Measurements from ENCODE around the gene AGPAT3.

AGPAT3 gene

GRCh38 chr21:43934716-43935705, 70.0 kb downstream of the AGPAT3 start:
- no peak for DNase-seq

GRCh38 chr21:43935711-43936110, 70.7 kb downstream of the AGPAT3 start:
- DNase-seq = no peak

- DNase-seq = peak in 5 of 56 donors; percentile 19 to 38 (median 26)
Measured at GRCh38 chr21:43936247-43936967, 71.4 kb downstream of the AGPAT3 start.

- no peak for DNase-seq
Measured at GRCh38 chr21:43937051-43937832, 72.2 kb downstream of the AGPAT3 start.

GRCh38 chr21:43937891-43938309, 72.9 kb downstream of the AGPAT3 start:
- DNase-seq = no peak

- DNase-seq = peak in 50 of 56 donors; percentile 18 to 85 (median 52)
Measured at GRCh38 chr21:43938751-43939442, 73.9 kb downstream of the AGPAT3 start.

GRCh38 chr21:43939443-43940328, 74.7 kb downstream of the AGPAT3 start:
- DNase-seq = no peak

GRCh38 chr21:43940329-43941050, 75.5 kb downstream of the AGPAT3 start:
- DNase-seq = no peak

GRCh38 chr21:43942201-43942600, 77.2 kb downstream of the AGPAT3 start:
- no peak for DNase-seq

- DNase-seq = no peak
Measured at GRCh38 chr21:43942621-43943020, 77.6 kb downstream of the AGPAT3 start.

- no peak for DNase-seq
Measured at GRCh38 chr21:43943512-43944077, 78.6 kb downstream of the AGPAT3 start.

- DNase-seq = no peak
Measured at GRCh38 chr21:43944078-43944633, 79.1 kb downstream of the AGPAT3 start.

GRCh38 chr21:43944757-43945156, 79.7 kb downstream of the AGPAT3 start:
- DNase-seq = no peak

- no peak for DNase-seq
Measured at GRCh38 chr21:43948740-43949498, 83.9 kb downstream of the AGPAT3 start.

- no peak for DNase-seq
Measured at GRCh38 chr21:43949499-43950208, 84.6 kb downstream of the AGPAT3 start.

GRCh38 chr21:43950481-43950880, 85.5 kb downstream of the AGPAT3 start:
- no peak for DNase-seq

- DNase-seq = no peak
Measured at GRCh38 chr21:43950936-43951335, 85.9 kb downstream of the AGPAT3 start.

Measured in nucleus accumbens (tissue), 56 donors.